ENCODE measurements around the gene NUDT22.

DNA sequence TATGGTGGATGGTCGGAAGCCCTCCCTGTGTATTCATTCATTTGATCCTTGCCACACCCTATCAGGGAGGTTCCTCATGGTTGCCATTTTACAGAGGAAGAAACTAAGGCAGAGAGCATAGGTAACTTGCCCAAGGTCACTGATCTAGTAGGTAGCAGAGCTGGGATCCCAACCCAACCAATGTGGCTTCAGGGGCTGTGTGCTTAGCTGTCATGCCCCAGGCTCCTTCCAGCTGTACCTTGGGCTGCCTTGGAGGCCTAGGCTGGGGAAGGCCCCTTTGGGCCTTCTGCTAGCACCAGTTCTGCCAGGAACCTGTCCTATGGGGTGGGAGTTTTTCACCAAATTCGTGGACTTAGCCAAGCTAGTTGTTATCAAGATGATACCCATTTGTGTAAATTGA lies 49.8 kb downstream of the NUDT22 start:
- TF ChIP-seq, protein P1, sequence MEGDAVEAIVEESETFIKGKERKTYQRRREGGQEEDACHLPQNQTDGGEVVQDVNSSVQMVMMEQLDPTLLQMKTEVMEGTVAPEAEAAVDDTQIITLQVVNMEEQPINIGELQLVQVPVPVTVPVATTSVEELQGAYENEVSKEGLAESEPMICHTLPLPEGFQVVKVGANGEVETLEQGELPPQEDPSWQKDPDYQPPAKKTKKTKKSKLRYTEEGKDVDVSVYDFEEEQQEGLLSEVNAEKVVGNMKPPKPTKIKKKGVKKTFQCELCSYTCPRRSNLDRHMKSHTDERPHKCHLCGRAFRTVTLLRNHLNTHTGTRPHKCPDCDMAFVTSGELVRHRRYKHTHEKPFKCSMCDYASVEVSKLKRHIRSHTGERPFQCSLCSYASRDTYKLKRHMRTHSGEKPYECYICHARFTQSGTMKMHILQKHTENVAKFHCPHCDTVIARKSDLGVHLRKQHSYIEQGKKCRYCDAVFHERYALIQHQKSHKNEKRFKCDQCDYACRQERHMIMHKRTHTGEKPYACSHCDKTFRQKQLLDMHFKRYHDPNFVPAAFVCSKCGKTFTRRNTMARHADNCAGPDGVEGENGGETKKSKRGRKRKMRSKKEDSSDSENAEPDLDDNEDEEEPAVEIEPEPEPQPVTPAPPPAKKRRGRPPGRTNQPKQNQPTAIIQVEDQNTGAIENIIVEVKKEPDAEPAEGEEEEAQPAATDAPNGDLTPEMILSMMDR (conservative IDR thresholded peaks at IDR 0.05; ENCODE audit: low read depth, low read length) = no peak
- TF ChIP-seq EZH2 (IDR thresholded peaks at IDR 0.05; ENCODE audit: borderline replicate concordance, low read depth, low read length, poor library complexity, severe bottlenecking) = no peak

All from A673 (cell line).